HUES6 (cell line): ENCODE results near the gene QKI.

Experiments
- H3K27ac ChIP-seq: 2 replicates; pipeline ENCODE4 v1.7.0; 2013; ENCODE audit warnings: low read depth, mild to moderate bottlenecking, low read length, inconsistent platforms
- H3K27me3 ChIP-seq: 2 replicates; pipeline ENCODE4 v1.6.1; 2013; ENCODE audit warnings: low read length; ENCODE audit not compliant: control insufficient read depth, insufficient read depth
- H3K36me3 ChIP-seq: 2 replicates; pipeline ENCODE4 v1.6.1; 2013; ENCODE audit warnings: low read length; ENCODE audit not compliant: control insufficient read depth, insufficient read depth
- H3K4me1 ChIP-seq: 2 replicates; pipeline ENCODE4 v1.6.1; 2013; ENCODE audit warnings: low read length; ENCODE audit not compliant: control insufficient read depth, insufficient read depth
- H3K4me3 ChIP-seq: 2 replicates; pipeline ENCODE4 v1.5.1; 2013; ENCODE audit warnings: low read depth, low read length
- H3K9ac ChIP-seq: one replicate; pipeline ENCODE4 v1.6.1; 2013; ENCODE audit warnings: mild to moderate bottlenecking, low read length
- H3K9me3 ChIP-seq: 2 replicates; pipeline ENCODE4 v1.6.1; 2013; ENCODE audit warnings: low read depth, low read length; ENCODE audit not compliant: control insufficient read depth, insufficient read depth

The QKI gene

DNA sequence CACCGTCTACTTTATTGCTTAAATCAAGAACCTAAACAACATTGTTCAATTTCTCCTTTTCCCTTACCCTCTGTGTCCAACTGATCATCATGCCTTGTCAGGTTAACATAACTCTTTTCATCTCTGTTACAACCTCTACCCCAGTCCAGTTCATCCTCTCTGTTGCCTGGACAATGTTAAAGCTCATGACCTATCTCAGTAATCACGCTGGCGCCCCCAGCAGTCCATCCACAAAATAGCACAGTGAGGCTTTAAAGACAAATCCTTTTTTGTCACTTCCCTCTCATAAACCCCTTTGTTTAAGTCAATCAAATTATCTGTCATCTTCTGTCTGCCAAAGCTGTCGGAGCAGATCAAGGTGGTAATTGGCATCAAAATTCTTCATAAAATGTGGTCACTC lies 140.1 kb downstream of the QKI start:
- H3K36me3 ChIP-seq: peaks cover 9% of the 10 kb centered on the region
- H3K27me3 ChIP-seq: no peaks in the 10 kb centered on the region
- H3K27ac ChIP-seq: no peak overlapping the region
- H3K4me1 ChIP-seq: no peaks in the 10 kb centered on the region
- H3K9me3 ChIP-seq: 0 out of 2 replicates have a peak, but pooled peaks cover 2% of the 10 kb centered on the region
- H3K9ac ChIP-seq: no peak overlapping the region
- no peak overlapping the region for H3K4me3 ChIP-seq

DNA sequence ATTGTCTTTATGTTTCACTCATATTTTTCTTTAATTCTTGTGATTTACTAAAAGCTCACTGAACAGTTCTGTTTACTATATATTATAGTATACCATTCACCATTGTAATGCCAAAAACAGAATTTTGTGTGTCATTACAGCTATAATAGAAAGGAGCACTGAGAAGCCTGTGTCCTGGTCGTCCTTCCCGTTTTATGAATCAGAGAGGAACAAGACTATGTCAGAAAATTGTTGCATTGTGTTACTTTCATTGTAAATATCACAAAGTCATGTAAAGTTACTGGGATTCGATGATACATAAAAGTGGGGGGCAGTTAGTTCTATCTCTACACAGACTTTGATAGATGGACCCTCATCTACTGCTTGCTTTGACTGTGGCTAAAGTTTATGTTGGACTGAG lies 145.1 kb downstream of the QKI start:
- no peak overlapping the region for H3K27ac ChIP-seq
- no peak overlapping the region for H3K9ac ChIP-seq
- 0 out of 2 replicates have a peak, but pooled peaks cover 2% of the 10 kb centered on the region for H3K9me3 ChIP-seq
- H3K36me3 ChIP-seq: peaks cover 31% of the 10 kb centered on the region
- H3K27me3 ChIP-seq: no peaks in the 10 kb centered on the region
- H3K4me1 ChIP-seq: no peaks in the 10 kb centered on the region
- H3K4me3 ChIP-seq: no peak overlapping the region

DNA sequence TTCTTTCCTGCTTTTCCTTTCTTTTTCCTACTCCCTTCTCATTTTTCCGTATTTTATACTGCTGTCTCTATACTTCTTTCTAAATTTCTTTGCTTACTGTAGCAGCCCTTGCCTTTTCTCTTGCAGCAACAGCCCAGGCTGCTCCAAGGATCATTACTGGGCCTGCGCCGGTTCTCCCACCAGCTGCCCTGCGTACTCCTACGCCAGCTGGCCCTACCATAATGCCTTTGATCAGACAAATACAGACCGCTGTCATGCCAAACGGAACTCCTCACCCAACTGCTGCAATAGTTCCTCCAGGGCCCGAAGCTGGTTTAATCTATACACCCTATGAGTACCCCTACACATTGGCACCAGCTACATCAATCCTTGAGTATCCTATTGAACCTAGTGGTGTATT lies 148.8 kb downstream of the QKI start:
- Histone ChIP-seq H3K27ac (no peak overlapping the region), H3K4me3 (no peak overlapping the region), H3K4me1 (no peaks in the 10 kb centered on the region), H3K36me3 (peaks cover 42% of the 10 kb centered on the region), H3K9me3 (no peaks in the 10 kb centered on the region), H3K27me3 (no peaks in the 10 kb centered on the region), H3K9ac (no peak overlapping the region)

DNA sequence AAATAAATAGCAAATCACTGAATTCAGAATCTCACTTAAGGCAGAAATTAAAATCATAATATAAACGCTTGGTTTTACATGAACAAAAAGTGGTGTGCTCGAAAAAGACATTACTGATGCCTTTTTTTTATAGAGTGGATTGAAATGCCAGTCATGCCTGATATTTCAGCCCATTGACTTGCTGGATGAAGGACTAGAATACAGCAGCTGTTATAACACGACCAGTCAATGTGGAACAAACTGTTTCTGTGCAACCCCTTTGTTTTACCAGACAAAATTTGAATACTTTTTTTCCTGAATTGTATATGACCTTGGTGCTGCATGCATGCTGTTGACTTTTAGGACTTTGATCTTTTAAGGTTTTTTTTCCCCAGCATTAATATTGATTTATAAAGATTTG lies 150.0 kb downstream of the QKI start:
- Histone ChIP-seq H3K27me3 (no peaks in the 10 kb centered on the region), H3K4me1 (no peaks in the 10 kb centered on the region), H3K4me3 (no peak overlapping the region), H3K9ac (no peak overlapping the region), H3K27ac (no peak overlapping the region), H3K9me3 (no peaks in the 10 kb centered on the region), H3K36me3 (peaks cover 38% of the 10 kb centered on the region)

DNA sequence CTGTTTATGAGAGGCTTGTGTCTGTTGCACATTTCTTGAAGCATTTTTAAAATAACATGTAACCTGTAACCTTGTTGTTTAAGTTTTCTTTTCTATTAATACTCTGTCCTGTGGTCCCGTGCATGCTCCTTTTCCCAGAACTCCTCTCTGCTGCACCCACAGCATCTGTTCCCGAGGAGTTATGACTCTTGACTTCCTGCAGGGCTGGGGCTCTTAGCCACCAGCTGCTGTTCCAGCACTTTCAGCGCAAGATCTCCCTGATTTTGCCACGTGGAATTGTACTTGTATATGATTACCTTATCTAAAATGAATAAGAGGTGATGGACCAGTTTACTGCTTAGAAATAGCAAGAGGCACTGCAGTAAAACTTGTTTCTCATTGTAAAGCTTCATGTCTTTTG lies 150.6 kb downstream of the QKI start:
- Histone ChIP-seq H3K36me3 (peaks cover 36% of the 10 kb centered on the region), H3K9ac (no peak overlapping the region)

DNA sequence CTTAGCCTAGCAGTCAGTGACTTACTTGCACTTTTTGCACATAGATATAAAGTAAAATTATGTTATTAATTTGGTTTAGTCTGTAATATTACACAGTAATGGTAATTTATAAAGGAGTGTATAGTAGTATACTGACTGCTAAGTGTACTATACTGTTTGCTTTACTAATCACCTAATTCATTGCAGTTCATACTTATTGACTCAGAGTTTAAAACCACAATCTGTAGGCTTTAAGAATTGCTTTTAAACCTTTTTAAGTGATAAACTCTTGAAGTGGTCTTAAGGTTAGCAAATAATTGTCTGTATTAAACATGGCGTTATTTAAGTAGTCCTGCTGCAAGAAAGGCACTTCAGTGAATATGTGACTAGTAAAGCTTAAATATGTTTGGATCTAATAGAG lies 151.5 kb downstream of the QKI start:
- H3K36me3 ChIP-seq: peaks cover 42% of the 10 kb centered on the region
- H3K27ac ChIP-seq: no peak overlapping the region
- H3K9me3 ChIP-seq: no peaks in the 10 kb centered on the region

More for the DNA sequence above, 150.6 kb downstream of the QKI start:
- Histone ChIP-seq H3K27me3 (no peaks in the 10 kb centered on the region), H3K4me1 (no peaks in the 10 kb centered on the region), H3K9me3 (no peaks in the 10 kb centered on the region), H3K4me3 (no peak overlapping the region), H3K27ac (no peak overlapping the region)

DNA sequence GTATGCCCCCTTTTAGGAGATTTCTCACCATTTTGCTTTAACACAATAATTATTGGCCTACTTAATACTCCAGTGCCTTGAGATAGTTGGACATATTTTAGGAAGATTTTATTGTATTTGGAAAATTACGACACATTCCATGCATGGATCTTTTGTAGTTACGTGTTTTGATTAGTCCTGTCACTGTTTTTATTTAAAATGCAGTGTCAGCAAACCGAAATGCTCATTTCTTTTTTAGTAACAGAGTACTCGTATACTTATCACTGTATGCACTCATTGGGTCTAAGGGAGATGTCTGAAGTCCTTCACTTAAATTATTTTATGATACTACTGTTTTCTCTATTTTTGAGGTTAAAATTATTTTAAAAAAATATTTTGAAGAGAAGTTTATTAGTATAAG lies 153.8 kb downstream of the QKI start:
- Histone ChIP-seq H3K9me3 (no peaks in the 10 kb centered on the region), H3K27me3 (no peaks in the 10 kb centered on the region), H3K9ac (no peak overlapping the region), H3K27ac (no peak overlapping the region), H3K36me3 (peaks cover 32% of the 10 kb centered on the region), H3K4me3 (no peak overlapping the region), H3K4me1 (peaks cover 15% of the 10 kb centered on the region)

More for the DNA sequence above, 151.5 kb downstream of the QKI start:
- no peaks in the 10 kb centered on the region for H3K4me1 ChIP-seq
- H3K27me3 ChIP-seq: no peaks in the 10 kb centered on the region
- H3K4me3 ChIP-seq: no peak overlapping the region
- no peak overlapping the region for H3K9ac ChIP-seq

DNA sequence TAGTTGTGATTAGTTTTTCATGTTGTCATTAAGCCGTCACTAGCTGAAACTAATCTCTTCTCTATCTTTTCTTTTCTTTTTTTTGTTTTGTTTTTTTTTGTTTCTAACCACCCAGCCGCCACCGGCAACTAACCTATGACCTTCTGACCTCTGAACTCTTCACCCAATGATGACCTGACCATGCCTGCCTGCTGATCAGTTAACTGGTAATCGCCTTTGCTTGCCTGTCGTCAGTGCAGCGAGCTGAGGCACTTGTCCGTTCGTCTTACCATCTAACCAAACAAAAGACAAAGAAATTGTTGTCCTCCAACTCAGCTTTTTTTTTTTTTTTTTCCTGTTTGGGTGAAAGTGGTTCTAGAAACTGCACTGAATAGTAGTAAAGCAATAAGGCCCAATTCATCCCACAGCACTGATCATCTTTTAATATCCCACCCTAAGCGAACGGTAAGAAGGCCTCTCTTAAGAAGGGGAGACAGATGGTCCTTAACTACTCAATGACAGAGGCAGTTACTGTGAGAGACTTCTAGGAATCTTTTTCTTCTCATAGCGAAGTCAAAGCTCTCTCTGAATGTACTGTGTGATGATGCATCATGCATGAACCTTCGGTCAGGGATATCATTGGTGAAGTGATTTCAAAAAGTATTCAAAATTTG lies 156.2 kb downstream of the QKI start:
- no peak overlapping the region for H3K4me3 ChIP-seq
- no peaks in the 10 kb centered on the region for H3K27me3 ChIP-seq
- H3K27ac ChIP-seq: 0 out of 2 replicates have a peak overlapping the region, but pooled peaks have one; percentile 18
- no peaks in the 10 kb centered on the region for H3K9me3 ChIP-seq
- H3K36me3 ChIP-seq: peaks cover 16% of the 10 kb centered on the region
- peaks cover 26% of the 10 kb centered on the region for H3K4me1 ChIP-seq
- no peak overlapping the region for H3K9ac ChIP-seq

DNA sequence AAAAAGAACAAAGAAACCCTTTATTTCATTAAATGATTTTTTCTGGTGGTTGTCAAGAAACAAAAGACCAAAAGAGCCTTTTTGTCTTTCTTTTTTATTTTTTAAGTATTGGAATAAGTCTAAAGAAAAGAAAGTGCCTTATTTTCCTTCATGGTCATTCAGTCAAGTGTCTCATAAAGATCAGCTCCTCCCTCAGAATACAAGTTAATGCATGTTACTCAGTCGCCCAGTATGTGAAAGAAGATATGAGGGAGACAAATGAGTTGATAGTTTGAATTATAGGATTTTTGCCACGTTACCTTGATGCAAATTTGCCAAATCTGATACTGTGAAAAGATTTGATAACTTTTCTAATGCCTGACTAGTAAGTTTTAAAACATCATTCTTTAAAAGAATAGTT lies 157.2 kb downstream of the QKI start:
- peak overlapping the region; percentile 9; the same call in 1 of the 2 replicates for H3K27ac ChIP-seq

DNA sequence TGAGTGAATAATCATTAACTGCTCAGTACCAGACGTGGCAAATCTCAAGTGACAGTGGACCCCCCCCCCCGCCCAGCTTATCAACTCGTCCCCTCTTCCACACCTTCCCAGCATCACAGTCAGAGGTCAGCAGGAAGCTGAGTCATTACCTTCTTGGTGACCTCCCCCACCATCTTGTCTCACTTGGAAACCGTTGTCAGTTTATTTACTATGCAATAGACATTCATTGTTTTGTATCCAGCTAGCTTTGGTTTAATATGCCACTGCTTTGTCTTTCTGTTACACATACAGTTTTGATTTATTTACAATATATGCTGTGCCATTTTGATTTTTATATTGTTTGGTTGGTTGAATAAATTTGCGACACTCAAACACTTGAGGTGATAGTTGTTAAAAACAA lies 158.1 kb downstream of the QKI start:
- Histone ChIP-seq H3K27me3 (no peaks in the 10 kb centered on the region), H3K27ac (peak overlapping the region; percentile 71; the same call in 1 of the 2 replicates), H3K4me1 (peaks cover 36% of the 10 kb centered on the region), H3K9ac (no peak overlapping the region), H3K9me3 (no peaks in the 10 kb centered on the region), H3K4me3 (0 out of 2 replicates have a peak overlapping the region, but pooled peaks have one; percentile 8), H3K36me3 (peaks cover 10% of the 10 kb centered on the region)

More for the DNA sequence above, 157.2 kb downstream of the QKI start:
- Histone ChIP-seq H3K27me3 (no peaks in the 10 kb centered on the region), H3K4me1 (peaks cover 27% of the 10 kb centered on the region), H3K9me3 (no peaks in the 10 kb centered on the region), H3K4me3 (no peak overlapping the region), H3K36me3 (peaks cover 10% of the 10 kb centered on the region), H3K9ac (no peak overlapping the region)

DNA sequence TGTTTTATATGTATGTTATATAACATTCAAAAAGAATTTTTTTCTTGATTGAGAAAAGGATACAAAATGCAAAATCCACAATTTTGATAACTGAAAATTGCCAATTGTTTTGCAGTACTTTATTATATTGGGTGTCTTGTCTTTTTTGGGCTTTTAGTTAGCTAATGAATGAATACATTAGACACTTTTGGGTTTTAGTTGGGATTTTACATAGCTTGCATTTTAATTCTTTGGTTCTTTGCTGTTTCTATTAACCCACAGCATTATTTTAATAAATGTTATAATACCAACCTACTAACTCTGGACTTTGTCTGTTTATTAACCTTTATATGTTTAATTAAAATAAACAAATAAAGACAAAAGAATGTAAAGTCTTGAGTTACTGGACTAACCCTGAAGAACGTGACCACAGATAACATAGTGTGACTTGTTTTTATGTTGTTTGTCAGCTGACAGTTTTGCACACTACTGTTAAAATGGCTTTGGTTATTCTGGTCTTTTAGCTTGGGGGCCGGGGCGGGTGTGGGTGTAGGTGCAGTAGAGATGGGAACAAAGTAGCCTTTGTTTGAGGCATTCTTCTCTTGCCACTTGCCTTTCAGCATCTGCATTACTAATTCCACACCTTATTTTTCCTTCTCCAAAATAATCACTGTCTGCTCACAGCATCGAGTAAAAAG lies 159.1 kb downstream of the QKI start:
- Histone ChIP-seq H3K9ac (no peak overlapping the region), H3K36me3 (peaks cover 10% of the 10 kb centered on the region), H3K9me3 (no peaks in the 10 kb centered on the region), H3K4me1 (peaks cover 39% of the 10 kb centered on the region), H3K27ac (0 out of 2 replicates have a peak overlapping the region, but pooled peaks have one; percentile 1), H3K4me3 (no peak overlapping the region), H3K27me3 (no peaks in the 10 kb centered on the region)
